ENCODE results near the gene ERAS.

ERAS gene, protein sequence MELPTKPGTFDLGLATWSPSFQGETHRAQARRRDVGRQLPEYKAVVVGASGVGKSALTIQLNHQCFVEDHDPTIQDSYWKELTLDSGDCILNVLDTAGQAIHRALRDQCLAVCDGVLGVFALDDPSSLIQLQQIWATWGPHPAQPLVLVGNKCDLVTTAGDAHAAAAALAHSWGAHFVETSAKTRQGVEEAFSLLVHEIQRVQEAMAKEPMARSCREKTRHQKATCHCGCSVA

DNA sequence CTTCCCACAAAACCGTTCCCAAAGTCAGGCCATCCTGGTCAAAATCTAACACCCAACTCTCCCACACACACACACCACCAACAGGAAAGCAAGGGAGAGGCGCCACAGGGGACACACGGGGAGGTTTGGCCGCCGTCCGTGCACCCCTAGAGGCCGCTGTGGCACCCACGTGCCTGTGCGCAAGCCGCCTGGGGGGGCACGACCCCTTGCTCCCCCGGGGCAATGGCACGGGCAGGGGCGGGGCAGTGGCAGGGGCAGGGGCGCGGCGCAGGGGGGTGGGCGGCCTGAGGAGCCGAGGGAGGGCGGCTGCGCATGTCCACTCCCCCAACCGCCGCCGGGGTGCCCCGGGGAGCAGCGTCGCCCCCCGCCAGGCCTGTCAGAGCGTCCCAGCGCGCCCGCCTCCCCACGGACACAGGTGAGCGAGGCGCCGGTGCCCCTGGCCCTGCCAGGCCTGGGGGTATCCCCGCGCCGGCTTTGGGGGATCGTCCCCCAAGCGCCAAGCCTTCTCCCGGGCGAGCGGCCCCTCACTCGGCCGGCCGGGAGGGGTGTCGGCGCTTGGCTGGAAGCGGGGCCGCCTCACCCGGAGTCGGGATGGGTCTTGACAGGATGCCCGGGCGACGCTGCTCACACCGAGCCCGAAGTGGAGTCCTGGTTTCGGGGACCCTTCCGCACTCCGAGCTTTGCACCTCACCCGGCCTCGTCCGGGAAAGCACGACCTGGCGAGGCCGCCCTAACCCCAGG is at the start of gene ERAS:
Gene ERAS, plus strand, starts transcription at position 379 of the 741 bp plus-strand sequence. CDS start 2,611 bp downstream, outside the sequence.
- no peak for DNase-seq

DNA sequence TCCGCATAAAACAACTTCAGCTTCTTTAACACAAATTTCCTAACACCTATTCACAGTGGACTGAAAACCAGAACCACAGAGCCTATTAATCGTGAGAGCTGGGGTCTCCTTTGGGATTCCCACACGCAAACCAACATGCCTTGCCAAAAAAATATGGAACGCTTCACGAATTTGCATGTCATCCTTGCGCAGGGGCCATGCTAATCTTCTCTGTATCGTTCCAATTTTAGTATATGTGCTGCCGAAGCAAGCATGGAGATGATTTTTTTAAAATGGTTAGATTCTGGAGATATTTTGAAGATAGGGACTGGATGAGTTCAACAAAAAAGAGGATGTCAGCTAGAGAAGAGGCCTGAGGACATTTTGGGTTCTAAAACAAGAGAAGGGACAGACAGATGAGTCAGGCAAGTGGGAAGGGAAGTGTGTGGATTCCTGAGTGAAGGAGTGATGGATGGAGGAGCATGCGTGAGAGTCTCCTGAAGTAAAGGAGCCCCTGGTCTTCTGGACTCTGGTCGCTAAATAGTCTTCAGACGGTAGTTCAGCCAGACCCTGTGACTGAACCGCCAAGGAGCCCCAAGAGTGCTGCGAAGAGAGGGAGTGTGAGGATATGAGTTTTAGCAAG is 49.4 kb upstream of the ERAS start:
- DNase-seq = no peak

DNA sequence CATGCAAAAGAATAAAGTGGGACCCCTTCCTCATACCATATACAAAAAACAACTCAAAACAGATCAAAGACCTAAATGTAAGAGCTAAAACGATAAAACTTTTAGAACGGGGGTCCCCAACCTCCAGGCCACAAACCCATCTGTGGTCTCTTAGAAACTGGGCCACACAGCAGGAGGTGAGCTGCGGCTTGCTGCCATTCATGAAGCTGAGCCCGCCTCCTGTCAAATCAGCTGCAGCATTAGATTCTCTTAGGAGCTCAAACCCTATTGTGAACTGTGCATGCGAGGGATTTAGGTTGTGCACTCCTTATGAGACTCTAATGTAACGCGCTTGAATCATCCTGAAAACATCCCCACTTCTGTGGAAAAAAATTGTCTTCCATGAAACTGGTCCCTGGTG is 46.9 kb upstream of the ERAS start:
- no peak for DNase-seq

DNA sequence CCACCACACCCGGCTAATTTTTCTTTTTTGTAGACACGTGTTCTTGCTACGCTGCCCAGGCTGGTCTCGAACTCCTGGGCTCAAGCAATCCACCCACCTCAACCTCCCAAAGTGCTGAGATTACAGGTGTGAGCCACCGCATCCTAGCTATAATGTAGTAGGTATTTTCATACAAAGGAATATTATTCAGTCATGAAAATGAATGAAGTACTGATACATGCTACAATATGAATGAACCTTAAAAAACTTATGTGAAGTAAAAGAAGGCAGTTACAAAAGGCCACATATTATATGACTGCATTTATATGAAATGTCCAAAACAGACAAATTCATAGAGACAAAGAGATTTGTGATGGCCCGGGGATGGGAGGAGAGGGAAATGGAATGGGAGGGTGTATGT is 44.6 kb upstream of the ERAS start:
- no peak for DNase-seq

DNA sequence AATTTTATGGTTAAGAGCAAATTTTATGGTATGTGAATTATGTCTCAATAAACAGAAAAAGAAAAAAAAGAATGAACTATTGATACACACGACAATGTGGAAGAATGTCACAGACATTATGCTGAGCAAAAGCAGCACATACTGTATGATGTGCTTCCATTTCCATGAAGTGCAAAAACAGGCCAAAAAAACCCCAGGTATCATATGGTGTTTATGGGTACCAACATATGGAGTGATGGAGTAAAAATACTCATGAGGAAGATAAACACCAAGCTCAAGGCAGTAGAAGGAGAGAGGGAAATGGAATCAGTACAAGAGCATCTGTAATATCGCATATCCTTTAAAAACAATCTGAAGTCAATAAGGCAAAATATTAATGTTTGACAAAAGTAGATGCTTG is 44.1 kb upstream of the ERAS start:
- DNase-seq = no peak

DNA sequence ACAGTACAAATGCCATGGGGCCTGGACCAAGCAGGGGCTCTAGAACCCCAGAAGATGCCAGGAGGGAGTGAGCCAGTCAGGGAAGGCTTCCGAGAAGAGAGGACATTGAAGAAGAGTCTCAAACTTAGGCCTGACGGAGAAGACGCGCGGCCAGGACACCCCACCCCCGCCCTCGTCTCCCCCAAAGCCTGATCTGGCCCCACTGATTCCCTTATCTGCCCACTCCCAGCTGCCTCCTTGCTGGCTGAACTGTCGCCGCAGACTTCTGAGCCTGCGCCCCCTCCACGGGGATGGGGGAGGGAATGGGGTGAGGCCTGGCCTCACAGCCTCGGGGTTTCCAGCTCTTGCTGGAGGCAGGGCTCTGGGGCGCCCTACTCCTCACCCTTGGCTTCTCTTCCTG is 43.5 kb upstream of the ERAS start:
- DNase-seq = no peak

DNA sequence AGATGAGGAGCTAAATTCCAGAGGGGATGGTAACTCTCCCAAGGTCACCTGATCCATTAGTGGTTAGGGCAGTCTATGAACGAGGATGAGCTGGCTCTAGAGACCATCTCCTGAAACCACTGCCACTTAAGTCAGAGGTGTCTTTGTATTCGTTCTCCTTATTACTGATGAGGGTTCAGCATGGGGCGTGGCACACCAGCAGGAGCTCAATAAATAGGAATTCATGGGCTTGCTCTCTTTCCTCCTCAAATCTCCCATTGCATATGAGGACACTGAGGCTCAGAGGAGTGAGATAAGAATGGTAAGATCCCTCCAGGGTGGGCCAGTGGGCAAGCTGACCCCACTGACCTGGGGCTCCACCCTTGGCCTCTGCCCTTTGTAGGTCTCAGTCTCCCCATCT is 41.6 kb upstream of the ERAS start:
- DNase-seq = no peak

DNA sequence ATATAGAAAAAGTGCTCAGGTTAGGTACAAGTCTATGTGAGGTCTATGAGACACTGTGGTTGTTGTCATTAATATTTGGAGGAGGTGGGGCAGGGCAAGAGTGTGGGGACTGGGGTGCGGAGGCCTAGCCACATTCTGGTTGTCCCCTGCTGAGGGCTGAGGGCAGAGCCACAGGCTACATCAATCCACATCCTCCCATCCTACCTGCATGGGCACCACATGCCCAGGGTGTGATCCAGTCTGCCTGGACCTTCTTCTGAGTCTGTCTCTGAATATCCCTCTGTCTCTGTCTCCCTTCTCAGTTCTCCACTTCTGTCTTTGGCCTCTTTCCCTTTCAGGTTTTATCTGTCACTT is 41.1 kb upstream of the ERAS start:
- no peak for DNase-seq

DNA sequence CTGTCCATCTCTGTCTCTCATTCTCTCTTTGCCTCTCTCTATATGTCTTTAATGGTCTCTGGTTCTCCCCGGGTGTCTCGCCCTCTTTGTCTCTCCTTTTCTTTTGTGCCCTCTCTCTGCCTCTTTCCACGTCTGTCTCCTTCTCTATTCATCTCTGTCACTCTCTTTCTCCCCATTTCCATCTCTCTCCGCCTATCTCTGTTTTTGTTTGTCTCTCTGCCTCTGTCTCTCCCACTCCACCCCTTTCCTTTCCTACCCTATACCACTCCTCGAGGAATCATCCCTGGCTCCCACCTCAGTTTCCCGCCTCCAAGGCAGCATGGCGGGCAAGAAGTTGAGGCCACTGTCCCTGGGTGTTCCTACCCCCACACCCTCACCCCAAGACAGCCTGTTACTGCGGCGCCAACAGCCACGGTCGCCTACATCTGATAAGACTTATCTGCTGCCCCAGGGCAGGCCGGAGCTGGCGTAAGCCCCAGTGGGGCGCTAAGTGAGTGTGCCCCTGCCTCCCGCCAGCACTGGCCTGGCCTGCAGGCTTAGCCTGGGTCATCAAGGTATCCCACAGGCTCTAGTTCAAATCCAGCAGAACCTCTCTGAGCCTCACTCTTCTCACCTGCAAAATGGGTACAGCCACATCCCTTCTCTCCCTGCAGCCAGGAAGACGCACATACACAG is 40.6 kb upstream of the ERAS start:
- no peak for DNase-seq

DNA sequence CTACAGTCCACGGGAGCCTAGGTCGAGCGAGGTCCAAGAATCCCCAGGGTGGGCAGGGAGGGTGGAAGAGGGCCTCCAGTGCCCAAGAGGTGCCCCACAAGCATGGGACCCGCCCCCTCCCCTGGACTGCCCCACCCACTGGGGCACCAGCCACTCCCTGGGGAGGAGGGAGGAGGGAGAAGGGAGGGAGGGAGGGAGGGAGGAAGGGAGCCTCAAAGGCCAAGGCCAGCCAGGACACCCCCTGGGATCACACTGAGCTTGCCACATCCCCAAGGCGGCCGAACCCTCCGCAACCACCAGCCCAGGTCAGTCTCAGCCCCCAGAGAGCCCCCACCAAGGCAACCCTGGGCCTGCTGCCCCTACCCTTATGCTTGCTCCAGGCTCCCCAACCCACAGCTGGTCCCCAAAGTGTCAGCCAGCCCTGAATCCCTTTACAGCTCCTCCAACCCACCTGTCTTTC is 39.9 kb upstream of the ERAS start, which contains the start of gene GATA1:
Gene GATA1, plus strand, starts transcription at position 250 of the 460 bp plus-strand sequence. CDS start 4,520 bp downstream, outside the sequence.
- DNase-seq = no peak

DNA sequence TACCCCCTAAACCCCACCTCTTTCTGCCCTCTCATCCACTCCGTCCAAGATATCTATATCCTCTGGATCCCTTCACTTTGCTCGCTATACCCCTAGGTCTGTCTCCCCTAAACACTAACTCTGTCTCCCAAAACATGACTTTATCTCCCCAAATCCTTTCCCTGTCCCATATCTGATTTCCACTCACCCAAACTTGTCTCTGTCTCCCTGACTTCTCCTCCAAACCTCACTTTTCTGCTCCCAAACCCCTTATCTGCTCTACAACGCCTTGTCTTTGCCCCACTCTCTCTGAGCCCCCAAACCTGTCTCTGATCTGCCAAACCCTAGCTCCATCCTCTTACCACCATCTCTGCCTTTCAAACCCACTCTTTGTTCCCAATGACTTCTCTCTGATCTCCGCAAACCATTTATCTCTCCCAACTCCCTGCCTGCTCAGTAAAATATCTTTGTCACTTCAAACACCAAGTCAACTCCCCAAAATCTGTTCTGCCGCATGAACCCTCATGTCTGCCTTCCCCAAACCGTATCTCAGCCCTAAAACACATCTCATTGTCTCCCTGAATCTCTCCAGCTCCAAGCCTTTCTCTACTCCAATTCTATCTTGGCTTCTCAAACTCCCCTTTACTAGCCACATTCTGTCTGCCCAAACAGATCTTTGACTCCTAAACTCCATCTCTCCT is 39.3 kb upstream of the ERAS start:
- DNase-seq = no peak

DNA sequence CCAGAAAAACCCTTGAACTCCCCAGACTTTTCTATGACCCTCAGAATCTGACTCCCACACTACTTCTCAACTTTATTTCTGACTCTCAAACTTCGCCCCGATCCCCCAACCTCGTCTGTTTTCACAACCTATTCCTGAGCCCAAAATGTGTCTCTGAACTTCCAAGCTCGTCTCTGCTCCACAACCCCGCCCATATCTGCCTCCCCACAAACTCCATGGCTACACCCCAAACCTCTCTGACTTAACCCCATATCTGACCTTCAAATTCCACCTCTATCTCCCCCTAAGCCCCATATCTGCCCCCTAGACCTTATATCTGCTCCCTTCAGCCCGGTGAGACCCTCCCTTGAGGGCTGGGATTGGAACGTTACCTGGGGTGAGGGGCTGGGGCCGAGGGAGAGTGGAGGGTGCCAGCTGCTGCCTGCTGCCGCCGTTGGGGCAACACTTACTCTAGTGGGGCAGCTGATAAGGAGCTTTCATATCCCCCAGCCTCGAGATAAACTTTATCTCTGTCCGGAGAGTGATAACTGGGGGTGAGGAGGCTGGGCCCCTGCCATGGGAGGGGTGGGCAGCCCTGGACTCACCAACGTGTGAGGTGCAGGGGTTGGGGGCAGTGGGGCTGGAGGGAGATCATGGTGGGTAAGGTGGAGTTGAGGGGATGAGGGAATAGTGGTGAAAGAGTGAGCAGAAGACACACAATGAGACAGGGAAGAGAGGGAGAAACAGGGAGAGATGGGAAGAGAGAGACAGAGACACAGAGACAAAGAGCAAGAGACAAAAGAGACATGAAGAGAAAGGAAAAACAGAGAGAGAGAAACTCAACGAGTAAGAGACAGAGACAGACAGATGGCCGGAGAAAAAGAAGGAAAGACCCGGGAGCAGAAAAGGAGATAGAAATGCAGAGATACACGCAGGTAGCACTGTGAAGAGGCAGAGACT is 38.5 kb upstream of the ERAS start:
- no peak for DNase-seq

DNA sequence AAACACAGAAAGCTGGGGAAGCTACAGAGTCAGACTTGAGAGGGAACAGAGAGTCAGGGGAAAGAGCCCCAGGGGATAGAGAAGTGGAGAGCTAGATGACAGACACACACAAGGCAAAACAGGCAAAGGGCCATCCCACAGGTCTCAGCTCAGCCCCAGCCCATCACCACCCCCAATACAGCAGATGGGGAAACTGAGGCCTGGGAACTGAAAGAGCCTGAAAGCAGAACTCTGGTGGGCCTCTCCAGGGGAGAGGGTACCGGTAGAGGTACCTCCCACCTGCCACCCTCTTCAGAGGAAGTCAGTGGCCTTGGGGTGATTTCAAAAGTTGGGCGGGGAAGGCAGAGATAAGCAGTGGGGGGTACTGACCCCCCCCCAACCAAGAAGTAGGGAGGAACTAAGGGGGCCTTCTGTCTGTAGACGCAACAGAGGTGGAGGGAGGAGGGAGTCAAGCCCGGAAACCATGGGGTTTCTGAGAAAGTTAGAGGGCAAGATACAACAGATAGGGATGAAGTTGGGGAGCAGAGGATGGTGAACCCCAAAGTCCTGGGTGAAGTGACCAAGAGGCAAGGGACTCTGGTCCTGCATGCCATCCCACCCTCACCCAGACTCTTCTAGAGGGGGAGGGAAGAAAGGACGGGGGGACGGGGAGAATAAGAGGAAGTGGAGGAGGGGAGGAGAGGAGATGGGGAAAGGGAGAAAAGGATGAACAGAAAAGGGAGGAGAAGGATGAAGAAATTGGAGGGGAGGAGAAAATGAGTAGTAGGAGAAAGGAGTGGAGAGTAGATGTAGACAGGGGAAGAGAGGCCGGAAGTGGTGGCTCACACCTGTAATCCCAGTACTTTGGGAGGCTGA is 36.7 kb upstream of the ERAS start:
- no peak for DNase-seq

DNA sequence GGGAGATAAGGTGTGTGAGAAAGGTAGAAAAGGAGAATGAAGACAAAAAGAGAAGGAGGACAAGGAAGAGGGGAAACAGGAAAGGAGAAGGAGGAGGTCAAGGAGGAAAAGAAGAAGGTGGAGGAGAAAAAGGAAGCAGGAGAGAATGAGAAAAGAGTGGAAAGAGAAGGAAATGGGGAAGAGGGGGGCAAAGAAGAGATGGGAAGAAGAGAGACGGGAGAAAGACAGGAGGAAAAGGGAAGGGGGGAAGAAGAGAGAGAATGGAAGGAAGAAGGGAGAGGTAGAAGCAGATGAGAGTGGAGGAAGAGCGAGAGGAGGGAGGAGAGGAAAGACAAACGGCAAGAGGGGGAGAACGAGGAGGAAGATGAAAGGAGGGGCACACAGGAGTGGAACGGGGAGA is 35.8 kb upstream of the ERAS start:
- DNase-seq = no peak

DNA sequence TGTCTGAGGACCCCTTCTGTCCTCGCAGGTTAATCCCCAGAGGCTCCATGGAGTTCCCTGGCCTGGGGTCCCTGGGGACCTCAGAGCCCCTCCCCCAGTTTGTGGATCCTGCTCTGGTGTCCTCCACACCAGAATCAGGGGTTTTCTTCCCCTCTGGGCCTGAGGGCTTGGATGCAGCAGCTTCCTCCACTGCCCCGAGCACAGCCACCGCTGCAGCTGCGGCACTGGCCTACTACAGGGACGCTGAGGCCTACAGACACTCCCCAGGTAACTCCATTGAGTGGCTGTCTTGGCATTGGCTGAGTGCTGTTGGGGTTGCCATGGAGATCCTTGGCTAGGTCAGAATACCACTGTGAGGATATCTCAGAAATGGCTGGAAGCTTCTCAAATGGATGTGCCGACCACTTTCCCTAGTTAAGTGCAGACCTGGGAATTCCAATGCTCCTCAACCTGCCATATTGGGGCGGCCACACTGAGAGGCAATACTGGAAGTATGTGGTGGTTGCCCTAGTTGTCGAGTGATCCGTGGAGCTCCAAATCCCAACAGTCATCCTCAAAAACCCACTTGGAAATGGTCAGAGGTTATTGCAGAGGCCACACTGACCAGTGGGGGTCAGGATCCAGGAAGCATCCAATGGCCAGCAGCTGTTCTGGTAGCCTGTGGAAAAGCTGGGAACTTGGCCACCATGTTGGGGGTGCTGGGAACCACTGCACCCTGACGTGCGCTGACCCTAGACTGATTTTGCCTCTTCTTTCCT is 35.1 kb upstream of the ERAS start:
- DNase-seq = no peak

DNA sequence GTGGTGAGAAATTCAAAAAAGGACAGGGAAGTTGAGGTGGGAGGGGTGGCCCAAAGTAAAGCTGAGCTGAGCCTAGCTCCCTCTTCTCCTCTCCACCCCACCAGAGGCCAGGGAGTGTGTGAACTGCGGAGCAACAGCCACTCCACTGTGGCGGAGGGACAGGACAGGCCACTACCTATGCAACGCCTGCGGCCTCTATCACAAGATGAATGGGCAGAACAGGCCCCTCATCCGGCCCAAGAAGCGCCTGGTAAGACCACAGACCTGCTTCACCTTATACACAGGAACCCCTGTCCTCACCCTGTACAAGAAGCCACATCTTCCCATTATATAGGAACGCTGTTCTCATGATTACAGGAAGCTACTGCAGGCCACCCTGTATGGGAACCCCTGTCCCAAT is 34.1 kb upstream of the ERAS start:
- DNase-seq = no peak

DNA sequence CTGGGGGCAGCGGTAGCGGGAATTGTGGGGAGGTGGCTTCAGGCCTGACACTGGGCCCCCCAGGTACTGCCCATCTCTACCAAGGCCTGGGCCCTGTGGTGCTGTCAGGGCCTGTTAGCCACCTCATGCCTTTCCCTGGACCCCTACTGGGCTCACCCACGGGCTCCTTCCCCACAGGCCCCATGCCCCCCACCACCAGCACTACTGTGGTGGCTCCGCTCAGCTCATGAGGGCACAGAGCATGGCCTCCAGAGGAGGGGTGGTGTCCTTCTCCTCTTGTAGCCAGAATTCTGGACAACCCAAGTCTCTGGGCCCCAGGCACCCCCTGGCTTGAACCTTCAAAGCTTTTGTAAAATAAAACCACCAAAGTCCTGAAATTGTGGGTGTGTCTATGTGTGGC is 32.4 kb upstream of the ERAS start:
- DNase-seq = no peak

DNA sequence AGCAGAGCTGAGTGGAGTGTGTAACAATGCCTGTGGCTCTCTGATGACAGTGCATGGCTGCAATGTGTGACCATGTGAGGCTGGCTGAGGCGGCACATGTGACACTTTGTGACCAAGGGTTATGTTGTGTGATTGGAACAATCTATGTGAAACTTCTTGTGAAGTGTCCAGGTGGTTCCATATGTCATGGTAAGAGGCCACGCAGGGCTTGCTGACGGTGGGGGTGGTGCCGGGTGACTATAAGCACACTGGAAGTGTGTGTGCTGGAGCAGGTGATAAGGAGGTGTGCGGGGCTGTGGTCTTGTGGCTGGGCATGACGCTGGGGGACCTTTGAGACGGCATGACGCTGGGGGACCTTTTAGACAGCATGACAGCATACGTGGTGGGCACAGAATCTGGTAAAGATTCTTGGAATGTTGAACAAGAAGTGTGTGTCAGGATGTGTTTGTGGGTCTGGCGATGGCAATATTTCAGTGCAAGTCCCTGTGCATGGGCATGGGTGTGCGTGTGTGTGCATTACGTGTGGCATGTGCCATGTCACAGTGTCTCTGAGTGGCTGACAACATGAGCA is 31.9 kb upstream of the ERAS start:
- DNase-seq = no peak

DNA sequence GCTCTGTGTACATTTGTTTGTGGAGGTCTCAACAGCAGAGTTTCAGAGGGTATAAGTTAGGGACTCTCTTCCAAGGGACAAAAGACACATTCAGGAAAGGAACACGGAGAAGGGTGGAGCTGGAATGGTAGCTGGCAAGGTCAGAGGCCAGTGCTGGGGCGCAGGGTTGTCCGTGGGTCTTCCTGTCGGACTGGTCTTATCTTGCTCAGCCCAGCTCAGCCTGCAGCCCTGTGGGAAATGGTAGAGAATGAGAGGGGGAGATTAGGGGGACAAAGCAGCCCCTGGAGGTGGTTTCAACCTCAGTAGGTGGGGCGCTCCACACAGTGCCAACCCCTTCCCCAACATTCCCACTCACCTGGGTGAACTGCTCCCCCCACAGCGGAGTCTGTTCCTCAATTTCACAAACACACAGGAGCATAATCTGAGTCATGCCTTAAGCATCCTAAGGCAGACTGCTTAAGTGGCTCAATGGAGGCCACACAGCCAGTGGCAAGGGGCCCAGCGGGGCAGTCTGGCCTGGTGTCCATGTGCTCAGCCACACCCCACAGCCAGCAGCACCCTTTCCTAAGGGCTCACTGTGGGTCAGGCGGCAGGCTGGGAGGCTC is 31.3 kb upstream of the ERAS start:
- DNase-seq = no peak

All from activated effector memory CD4-positive, alpha-beta T cell treated with Interleukin-2 at 50 U/mL for 16 hours (primary cell).